OCI-LY1 (cell line): ENCODE measurements around the gene FOXN1.

ENCODE experiments used
- H2AFZ ChIP-seq: fragments of 200-600 bp; sonication (generic), shearing (Covaris generic); 2 replicates; pipeline ENCODE4 v1.6.0; 2014; ENCODE audit warnings: antibody characterized with exemption, mild to moderate bottlenecking, low read length
- H3F3A ChIP-seq: fragments of 200-600 bp; sonication (generic), shearing (Covaris generic); 2 replicates; pipeline ENCODE4 v1.6.0; 2014; ENCODE audit warnings: mild to moderate bottlenecking, antibody characterized with exemption, low read length, moderate library complexity; ENCODE audit not compliant: insufficient read depth
- H3K27ac ChIP-seq: fragments of 200-600 bp; sonication (generic); 2 replicates; pipeline ENCODE4 v1.5.1; 2014; ENCODE audit warnings: low read length, mixed run types, mild to moderate bottlenecking, low read depth; ENCODE audit not compliant: poor library complexity, severe bottlenecking
- H3K27me3 ChIP-seq: fragments of 200-600 bp; sonication (generic); 2 replicates; pipeline ENCODE4 v1.6.0; 2014; ENCODE audit warnings: antibody characterized with exemption, mild to moderate bottlenecking, low read length, moderate library complexity; ENCODE audit not compliant: insufficient read depth
- H3K36me3 ChIP-seq: fragments of 200-600 bp; sonication (generic); 2 replicates; pipeline ENCODE4 v1.6.1; 2014; ENCODE audit warnings: mild to moderate bottlenecking, antibody characterized with exemption, low read length, moderate library complexity, mixed read lengths; ENCODE audit not compliant: insufficient read depth
- H3K4me1 ChIP-seq: fragments of 200-600 bp; sonication (generic); 2 replicates; pipeline ENCODE4 v1.5.1; 2014; ENCODE audit warnings: mild to moderate bottlenecking, low read length, moderate library complexity; ENCODE audit not compliant: insufficient read depth, severe bottlenecking
- H3K4me2 ChIP-seq: fragments of 200-600 bp; sonication (generic), shearing (Covaris generic); 2 replicates; pipeline ENCODE4 v1.6.1; 2014; ENCODE audit warnings: low read length
- H3K4me3 ChIP-seq: fragments of 200-600 bp; sonication (generic); 2 replicates; pipeline ENCODE4 v1.5.1; 2014; ENCODE audit warnings: low read length, low read depth, mild to moderate bottlenecking, mixed read lengths; ENCODE audit not compliant: poor library complexity, severe bottlenecking
- H3K79me2 ChIP-seq: fragments of 200-600 bp; shearing (Covaris generic); 2 replicates; pipeline ENCODE4 v1.6.1; 2016; ENCODE audit warnings: mixed run types, low read length, mixed read lengths; ENCODE audit not compliant: insufficient read depth
- H3K9ac ChIP-seq: fragments of 200-600 bp; sonication (generic), shearing (Covaris generic); 2 replicates; pipeline ENCODE4 v1.6.1; 2014; ENCODE audit warnings: mild to moderate bottlenecking, low read length, mixed read lengths
- H3K9me2 ChIP-seq: fragments of 200-600 bp; sonication (generic), shearing (Covaris generic); 2 replicates; pipeline ENCODE4 v1.6.1; 2014; ENCODE audit warnings: low read depth, mild to moderate bottlenecking, low read length, mixed read lengths
- H3K9me3 ChIP-seq: fragments of 200-600 bp; shearing (Covaris generic); 2 replicates; pipeline ENCODE4 v1.6.1; 2014; ENCODE audit warnings: low read length, mixed read lengths
- H4K20me1 ChIP-seq: fragments of 200-600 bp; sonication (generic), shearing (Covaris generic); 2 replicates; pipeline ENCODE4 v1.6.0; 2016; ENCODE audit warnings: mild to moderate bottlenecking, low read length; ENCODE audit not compliant: insufficient read depth
- EZH2 ChIP-seq: fragments of 200-600 bp; sonication (generic), shearing (Covaris generic); IDR thresholded peaks from 2 replicates; pipeline ENCODE4 v1.8.0; 2017; ENCODE audit warnings: borderline replicate concordance, mixed run types, mild to moderate bottlenecking, antibody characterized with exemption, low read length, moderate library complexity, mixed read lengths
- TF ChIP-seq, protein P1 (sequence below): fragments of 200-600 bp; sonication (generic), shearing (Covaris generic); IDR thresholded peaks from 2 replicates; pipeline ENCODE4 v1.5.1; 2017; ENCODE audit warnings: mild to moderate bottlenecking, antibody characterized with exemption, low read length, moderate library complexity, mixed read lengths

The FOXN1 gene

GRCh38 chr17:28579526-28579925 lies 73.4 kb downstream of the FOXN1 start:
- H2AFZ ChIP-seq = no peak overlapping the region
- H3F3A ChIP-seq = no peaks in the 10 kb centered on the region; the same call in 1 of the 2 replicates
- no peaks in the 10 kb centered on the region for H3K79me2 ChIP-seq
- H3K36me3 ChIP-seq = peaks cover 79% of the 10 kb centered on the region
- H3K4me3 ChIP-seq = no peak overlapping the region
- H3K27ac ChIP-seq = no peak overlapping the region
- H3K9ac ChIP-seq = no peak overlapping the region
- no peaks in the 10 kb centered on the region for H3K9me2 ChIP-seq
- no peak overlapping the region for H3K4me2 ChIP-seq
- TF ChIP-seq, protein P1, sequence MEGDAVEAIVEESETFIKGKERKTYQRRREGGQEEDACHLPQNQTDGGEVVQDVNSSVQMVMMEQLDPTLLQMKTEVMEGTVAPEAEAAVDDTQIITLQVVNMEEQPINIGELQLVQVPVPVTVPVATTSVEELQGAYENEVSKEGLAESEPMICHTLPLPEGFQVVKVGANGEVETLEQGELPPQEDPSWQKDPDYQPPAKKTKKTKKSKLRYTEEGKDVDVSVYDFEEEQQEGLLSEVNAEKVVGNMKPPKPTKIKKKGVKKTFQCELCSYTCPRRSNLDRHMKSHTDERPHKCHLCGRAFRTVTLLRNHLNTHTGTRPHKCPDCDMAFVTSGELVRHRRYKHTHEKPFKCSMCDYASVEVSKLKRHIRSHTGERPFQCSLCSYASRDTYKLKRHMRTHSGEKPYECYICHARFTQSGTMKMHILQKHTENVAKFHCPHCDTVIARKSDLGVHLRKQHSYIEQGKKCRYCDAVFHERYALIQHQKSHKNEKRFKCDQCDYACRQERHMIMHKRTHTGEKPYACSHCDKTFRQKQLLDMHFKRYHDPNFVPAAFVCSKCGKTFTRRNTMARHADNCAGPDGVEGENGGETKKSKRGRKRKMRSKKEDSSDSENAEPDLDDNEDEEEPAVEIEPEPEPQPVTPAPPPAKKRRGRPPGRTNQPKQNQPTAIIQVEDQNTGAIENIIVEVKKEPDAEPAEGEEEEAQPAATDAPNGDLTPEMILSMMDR = no peak
- no peak for TF ChIP-seq EZH2
- no peaks in the 10 kb centered on the region for H3K27me3 ChIP-seq
- peaks cover 22% of the 10 kb centered on the region for H3K4me1 ChIP-seq
- no peaks in the 10 kb centered on the region for H3K9me3 ChIP-seq
- H4K20me1 ChIP-seq = no peaks in the 10 kb centered on the region

- Histone ChIP-seq H3K36me3 (peaks cover 86% of the 10 kb centered on the region), H3K9ac (no peak overlapping the region)
- TF ChIP-seq, protein P1 = no peak
- TF ChIP-seq EZH2 = no peak
Observed at GRCh38 chr17:28580959-28581358, 74.8 kb downstream of the FOXN1 start.

DNA sequence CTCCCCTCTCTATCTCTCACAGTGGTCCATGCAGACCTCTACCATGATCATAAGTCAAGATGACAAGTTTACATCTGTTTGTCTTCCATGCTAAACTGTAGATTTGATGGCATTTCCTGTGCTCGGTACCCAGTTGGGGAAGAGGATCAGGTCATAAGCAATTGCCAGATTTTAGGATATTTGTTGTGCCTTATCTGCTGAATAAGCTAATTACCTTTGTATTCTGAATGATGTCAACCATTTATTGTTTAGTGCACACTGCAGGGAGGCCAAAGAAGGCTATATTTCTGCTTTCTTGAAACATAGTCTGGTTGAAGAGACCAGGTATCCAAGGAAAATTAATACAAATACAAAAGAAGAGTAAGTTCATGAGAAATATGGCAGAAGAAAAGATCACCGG lies 76.4 kb downstream of the FOXN1 start:
- Histone ChIP-seq H3K27me3 (no peaks in the 10 kb centered on the region), H3K4me3 (no peak overlapping the region), H3K27ac (no peak overlapping the region), H2AFZ (no peak overlapping the region), H4K20me1 (no peaks in the 10 kb centered on the region), H3K79me2 (no peaks in the 10 kb centered on the region), H3K9ac (no peak overlapping the region), H3K9me2 (no peaks in the 10 kb centered on the region), H3K4me1 (no peaks in the 10 kb centered on the region), H3K36me3 (peaks cover 95% of the 10 kb centered on the region), H3K4me2 (no peak overlapping the region), H3F3A (no peaks in the 10 kb centered on the region; the same call in 1 of the 2 replicates), H3K9me3 (no peaks in the 10 kb centered on the region)
- TF ChIP-seq, protein P1 = no peak
- no peak for TF ChIP-seq EZH2

More at GRCh38 chr17:28580959-28581358, 74.8 kb downstream of the FOXN1 start:
- Histone ChIP-seq H2AFZ (no peak overlapping the region), H3K9me3 (no peaks in the 10 kb centered on the region), H3K27ac (no peak overlapping the region), H3K4me1 (peaks cover 14% of the 10 kb centered on the region), H3K4me3 (no peak overlapping the region), H3K9me2 (no peaks in the 10 kb centered on the region), H3K4me2 (no peak overlapping the region), H3K27me3 (no peaks in the 10 kb centered on the region), H4K20me1 (no peaks in the 10 kb centered on the region), H3F3A (no peaks in the 10 kb centered on the region; the same call in 1 of the 2 replicates), H3K79me2 (no peaks in the 10 kb centered on the region)
